ENCODE results near the gene RAB30. TPM values are rescaled to one million over a fixed set of nuclear protein-coding genes. Genes with fewer than 3 reads are reported as not detected.
"Not testable (repeated sequence)": the region's sequence is repeated elsewhere in the genome, so short reads cannot be mapped to it uniquely, and the experiment has no call there.

Gene RAB30
- total and polyA plus RNA-seq, 5 experiments from 2014 or later: 10.7 to 35.5 (median 17.4) TPM

DNA sequence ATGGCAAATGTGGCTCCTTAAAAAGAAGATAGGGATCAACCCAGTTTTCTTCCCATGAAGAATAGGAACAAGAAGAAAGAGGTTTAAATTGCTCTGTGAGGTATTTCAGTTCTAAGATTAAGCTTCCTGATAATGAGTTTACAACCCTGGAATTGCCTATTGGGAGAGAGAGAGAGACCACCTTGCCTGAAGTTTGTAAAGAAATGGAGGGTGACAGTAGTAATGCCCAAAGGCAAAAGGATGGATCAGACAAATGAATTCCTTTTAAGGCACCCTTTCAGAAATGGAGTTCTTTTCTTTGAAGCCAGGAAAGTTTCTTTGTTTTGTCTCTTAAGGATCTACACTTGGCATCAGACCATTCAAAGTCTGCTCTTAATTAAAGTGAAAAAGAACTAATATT, 95.8 kb downstream of the RAB30 start:
- no peak overlapping the region for H3K4me3 Mint-ChIP-seq
- POLR2A ChIA-PET: interaction anchor here (2.0 kb wide), 1 partner anchor 16 kb away, joined by 7 read pairs; no protein-coding TSS in a partner anchor

DNA sequence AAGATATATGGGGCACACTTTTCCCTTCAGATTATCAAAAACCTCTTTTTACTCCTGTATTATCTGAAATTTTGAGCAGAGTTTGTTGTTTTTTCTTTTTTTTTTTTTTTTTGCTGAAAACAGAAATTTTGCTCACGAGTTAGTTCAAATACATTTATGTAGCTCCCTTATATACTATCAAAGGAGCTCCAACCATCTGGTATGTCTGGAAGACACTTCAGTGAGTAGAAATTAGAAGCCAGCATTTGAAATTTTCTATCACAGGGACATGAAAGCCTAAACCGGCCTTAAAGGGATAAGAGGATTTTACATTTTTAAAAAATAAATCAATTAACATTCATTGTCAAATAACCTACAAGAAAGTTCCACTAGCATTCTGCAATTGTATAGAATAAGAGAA, 96.8 kb downstream of the RAB30 start:
- Mint-ChIP-seq H3K9me3 (peaks cover 0 to 4% (median 0%) of the 10 kb centered on the region in 9 donors), H3K4me3 (no peak overlapping the region), H3K27ac (peak overlapping the region in 5 of 10 donors; percentile 6 to 73 (median 26)), H3K36me3 (peaks cover 0 to 4% (median 2%) of the 10 kb centered on the region in 3 donors), H3K4me1 (peaks cover 15 to 75% (median 69%) of the 10 kb centered on the region in 4 donors), H3K27me3 (no peaks in the 10 kb centered on the region)
- POLR2A ChIA-PET: interaction anchor here (0.5 to 2.0 kb wide), 3 partner anchors 11 to 15 kb away, joined by 3 to 7 read pairs (median 3); no protein-coding TSS in a partner anchor
- ATAC-seq: no peak
- DNase-seq: no peak

More for the DNA sequence above, 95.8 kb downstream of the RAB30 start:
- no peaks in the 10 kb centered on the region for H3K27me3 Mint-ChIP-seq
- H3K9me3 Mint-ChIP-seq: peaks cover 0 to 4% (median 0%) of the 10 kb centered on the region in 9 donors
- DNase-seq: no peak
- peaks cover 2 to 7% (median 4%) of the 10 kb centered on the region in 3 donors for H3K36me3 Mint-ChIP-seq
- no peak for ATAC-seq
- H3K4me1 Mint-ChIP-seq: peaks cover 15 to 74% (median 67%) of the 10 kb centered on the region in 4 donors
- H3K27ac Mint-ChIP-seq: peak overlapping the region in 9 of 10 donors; percentile 2 to 66 (median 57)

DNA sequence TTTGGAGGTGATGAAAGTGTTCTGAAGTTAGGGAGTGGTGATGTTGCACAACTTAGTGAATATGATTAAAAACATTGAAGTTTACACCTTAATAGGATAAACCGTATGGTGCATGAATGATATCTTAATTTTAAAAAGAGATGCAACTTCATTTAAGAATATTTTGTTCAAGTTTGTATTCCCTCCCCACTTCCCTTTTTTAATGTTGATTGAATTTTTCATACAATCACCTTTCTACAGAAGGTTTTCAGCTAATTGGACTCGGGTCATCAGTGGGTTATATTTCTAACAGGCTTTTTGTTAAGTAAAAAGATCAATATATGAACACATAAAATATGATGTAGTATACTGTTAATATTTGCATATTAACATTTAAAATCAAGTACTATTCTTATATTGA, 97.6 kb downstream of the RAB30 start:
- DNase-seq (no peak), ATAC-seq (no peak)
- H3K36me3 Mint-ChIP-seq: peaks cover 0 to 4% (median 2%) of the 10 kb centered on the region in 3 donors
- H3K9me3 Mint-ChIP-seq: peaks cover 0 to 4% (median 0%) of the 10 kb centered on the region in 9 donors
- H3K4me1 Mint-ChIP-seq: peaks cover 20 to 76% (median 70%) of the 10 kb centered on the region in 4 donors
- H3K27me3 Mint-ChIP-seq: no peaks in the 10 kb centered on the region
- H3K27ac Mint-ChIP-seq: peak overlapping the region in 8 of 10 donors; percentile 4 to 80 (median 66)
- POLR2A ChIA-PET: interaction anchor here (0.5 kb wide), 1 partner anchor 14 kb away, joined by 3 read pairs; no protein-coding TSS in a partner anchor
- H3K4me3 Mint-ChIP-seq: no peak overlapping the region

- Mint-ChIP-seq H3K4me1 (peaks cover 21 to 67% (median 65%) of the 10 kb centered on the region in 4 donors), H3K27me3 (no peaks in the 10 kb centered on the region), H3K4me3 (peak overlapping the region; percentile 81 to 91 (median 85)), H3K36me3 (no peaks in the 10 kb centered on the region), H3K9me3 (peaks cover 0 to 11% (median 0%) of the 10 kb centered on the region in 9 donors), H3K27ac (peak overlapping the region; percentile 10 to 95 (median 92))
- DNase-seq (no peak), ATAC-seq (no peak)
- POLR2A ChIA-PET: interaction anchor here (0.7 to 4.5 kb wide), 11 partner anchors 11 to 184 kb away, joined by 3 to 48 read pairs (median 4); partner anchors contain the start of genes PCF11, PRCP and RAB30
Measured at GRCh38 chr11:82972103-82972502, 99.6 kb downstream of the RAB30 start.

DNA sequence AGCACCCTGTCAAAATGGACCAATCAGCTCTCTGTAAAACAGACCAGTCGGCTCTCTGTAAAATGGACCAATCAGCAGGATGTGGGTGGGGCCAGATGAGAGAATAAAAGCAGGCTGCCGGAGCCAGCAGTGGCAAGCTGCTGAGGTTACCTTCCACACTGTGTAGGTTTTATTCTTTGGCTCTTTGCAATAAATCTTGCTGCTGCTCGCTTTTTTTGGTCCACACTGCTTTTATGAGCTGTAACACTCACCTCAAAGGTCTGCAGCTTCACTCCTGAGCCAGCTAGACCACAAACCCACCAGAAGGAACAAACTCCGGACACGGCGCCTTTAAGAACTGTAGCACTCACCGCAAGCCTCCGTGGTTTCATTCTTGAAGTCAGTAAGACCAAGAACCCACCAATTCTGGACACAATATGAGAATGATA, 100.2 kb downstream of the RAB30 start:
- Mint-ChIP-seq H3K4me1 (peaks cover 21 to 65% (median 63%) of the 10 kb centered on the region in 4 donors), H3K4me3 (peak overlapping the region; percentile 81 to 91 (median 85)), H3K9me3 (peaks cover 0 to 11% (median 0%) of the 10 kb centered on the region in 9 donors), H3K27ac (peak overlapping the region; percentile 57 to 95 (median 92))
- peak; percentile 45 to 62 for ATAC-seq
- DNase-seq: peak in 7 of 10 donors; percentile 15 to 62 (median 53)
- POLR2A ChIA-PET: interaction anchor here (0.7 to 4.5 kb wide), 14 partner anchors 8 to 185 kb away, joined by 3 to 48 read pairs (median 4); partner anchors contain the start of genes DDIAS, PCF11, PRCP and RAB30
- not testable (repeated sequence) for H3K36me3 Mint-ChIP-seq, H3K27me3 Mint-ChIP-seq

- Mint-ChIP-seq H3K4me3 (peak overlapping the region in 6 of 10 donors; percentile 66 to 91 (median 86)), H3K9me3 (peaks cover 0 to 11% (median 0%) of the 10 kb centered on the region in 9 donors), H3K27ac (peak overlapping the region in 4 of 10 donors; percentile 49 to 92 (median 88)), H3K4me1 (peaks cover 22 to 64% (median 60%) of the 10 kb centered on the region in 4 donors)
- DNase-seq, H3K36me3 Mint-ChIP-seq, H3K27me3 Mint-ChIP-seq: not testable (repeated sequence)
- POLR2A ChIA-PET: interaction anchor here (0.9 to 4.5 kb wide), 8 partner anchors 9 to 186 kb away, joined by 4 to 48 read pairs (median 6); partner anchors contain the start of genes DDIAS, PCF11, PRCP and RAB30
- ATAC-seq: peak; percentile 28 to 47
Measured at GRCh38 chr11:82970507-82971083, 101.1 kb downstream of the RAB30 start.

- Mint-ChIP-seq H3K9me3 (peaks cover 0 to 11% (median 0%) of the 10 kb centered on the region in 9 donors), H3K36me3 (no peaks in the 10 kb centered on the region), H3K27ac (peak overlapping the region in 9 of 10 donors; percentile 13 to 93 (median 84)), H3K4me1 (peaks cover 30 to 70% (median 64%) of the 10 kb centered on the region in 4 donors), H3K4me3 (peak overlapping the region in 8 of 10 donors; percentile 28 to 66 (median 54)), H3K27me3 (no peaks in the 10 kb centered on the region)
- POLR2A ChIA-PET: interaction anchor here (0.7 to 4.5 kb wide), 5 partner anchors 9 to 187 kb away, joined by 3 to 48 read pairs (median 5); partner anchors contain the start of gene PCF11
- DNase-seq (no peak), ATAC-seq (peak; percentile 15 to 26)
Measured at GRCh38 chr11:82969811-82970210, 101.9 kb downstream of the RAB30 start.

- Mint-ChIP-seq H3K36me3 (peaks cover 0 to 2% (median 0%) of the 10 kb centered on the region in 3 donors), H3K27ac (peak overlapping the region in 1 of 10 donors; percentile 44), H3K4me3 (no peak overlapping the region), H3K27me3 (no peaks in the 10 kb centered on the region), H3K9me3 (peaks cover 0 to 11% (median 1%) of the 10 kb centered on the region in 9 donors), H3K4me1 (peaks cover 47 to 79% (median 72%) of the 10 kb centered on the region in 4 donors)
- ATAC-seq (no peak), DNase-seq (no peak)
- POLR2A ChIA-PET: interaction anchor here (0.6 to 1.4 kb wide), 3 partner anchors 9 to 114 kb away, joined by 4 to 8 read pairs (median 8); no protein-coding TSS in a partner anchor
Measured at GRCh38 chr11:82967381-82967780, 104.3 kb downstream of the RAB30 start.

DNA sequence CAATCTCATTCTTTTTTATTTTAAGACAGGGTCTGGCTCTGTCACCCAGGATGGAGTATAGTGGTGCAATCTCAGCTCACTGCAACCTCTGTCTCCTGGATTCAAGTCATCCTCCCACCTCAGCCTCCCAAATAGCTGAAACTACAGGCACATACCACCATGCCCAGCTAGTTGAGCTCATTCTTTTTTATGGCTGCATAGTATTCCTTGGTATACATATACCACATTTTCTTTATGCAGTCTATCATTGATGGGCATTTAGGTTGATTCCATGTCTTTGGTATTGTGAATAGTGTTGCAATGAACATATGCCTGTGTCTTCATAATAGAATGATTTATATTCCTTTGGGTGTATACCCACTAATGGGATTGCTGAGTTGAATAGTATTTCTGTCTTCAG, 109.7 kb downstream of the RAB30 start:
- POLR2A ChIA-PET: interaction anchor here (1.0 to 5.5 kb wide), 7 partner anchors 9 to 195 kb away, joined by 3 to 48 read pairs (median 18); partner anchors contain the start of genes DDIAS, PCF11 and RAB30
- Mint-ChIP-seq H3K36me3 (peaks cover 0 to 13% (median 9%) of the 10 kb centered on the region in 3 donors), H3K4me1 (peaks cover 43 to 89% (median 77%) of the 10 kb centered on the region in 4 donors), H3K4me3 (peak overlapping the region in 2 of 10 donors; percentile 40 to 54), H3K27ac (peak overlapping the region in 9 of 10 donors; percentile 56 to 94 (median 88)), H3K9me3 (peaks cover 0 to 17% (median 8%) of the 10 kb centered on the region in 9 donors)
- not testable (repeated sequence) for ATAC-seq, DNase-seq, H3K27me3 Mint-ChIP-seq

DNA sequence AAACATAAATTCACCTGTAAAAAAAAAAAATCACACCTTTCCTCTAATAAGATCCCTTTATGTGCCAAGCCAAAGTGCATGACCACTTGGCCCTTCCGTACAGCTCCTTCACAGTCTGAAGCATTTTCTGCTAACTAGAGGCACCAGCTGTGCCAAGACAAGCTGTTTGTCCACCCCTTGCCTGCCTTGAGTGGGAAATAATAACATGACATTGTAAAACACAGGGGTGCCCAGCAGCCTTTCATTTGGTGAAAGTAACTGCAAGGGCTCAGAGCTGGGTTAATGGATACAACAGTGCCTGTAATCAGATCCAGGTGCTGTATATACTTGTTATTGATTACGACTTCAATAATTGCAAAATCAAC, 110.9 kb downstream of the RAB30 start:
- peaks cover 0 to 24% (median 10%) of the 10 kb centered on the region in 3 donors for H3K36me3 Mint-ChIP-seq
- H3K9me3 Mint-ChIP-seq: peaks cover 0 to 28% (median 11%) of the 10 kb centered on the region in 9 donors
- peak overlapping the region; percentile 50 to 90 (median 74) for H3K4me3 Mint-ChIP-seq
- POLR2A ChIA-PET: interaction anchor here (0.7 to 5.5 kb wide), 24 partner anchors 9 to 250 kb away, joined by 3 to 48 read pairs (median 6); partner anchors contain the start of genes DDIAS, PCF11 and RAB30
- H3K27me3 Mint-ChIP-seq: no peaks in the 10 kb centered on the region
- peak overlapping the region; percentile 90 to 99 (median 96) for H3K27ac Mint-ChIP-seq
- peaks cover 43 to 95% (median 85%) of the 10 kb centered on the region in 4 donors for H3K4me1 Mint-ChIP-seq
- ATAC-seq (peak in 1 of 2 donors; percentile 25), DNase-seq (no peak)

DNA sequence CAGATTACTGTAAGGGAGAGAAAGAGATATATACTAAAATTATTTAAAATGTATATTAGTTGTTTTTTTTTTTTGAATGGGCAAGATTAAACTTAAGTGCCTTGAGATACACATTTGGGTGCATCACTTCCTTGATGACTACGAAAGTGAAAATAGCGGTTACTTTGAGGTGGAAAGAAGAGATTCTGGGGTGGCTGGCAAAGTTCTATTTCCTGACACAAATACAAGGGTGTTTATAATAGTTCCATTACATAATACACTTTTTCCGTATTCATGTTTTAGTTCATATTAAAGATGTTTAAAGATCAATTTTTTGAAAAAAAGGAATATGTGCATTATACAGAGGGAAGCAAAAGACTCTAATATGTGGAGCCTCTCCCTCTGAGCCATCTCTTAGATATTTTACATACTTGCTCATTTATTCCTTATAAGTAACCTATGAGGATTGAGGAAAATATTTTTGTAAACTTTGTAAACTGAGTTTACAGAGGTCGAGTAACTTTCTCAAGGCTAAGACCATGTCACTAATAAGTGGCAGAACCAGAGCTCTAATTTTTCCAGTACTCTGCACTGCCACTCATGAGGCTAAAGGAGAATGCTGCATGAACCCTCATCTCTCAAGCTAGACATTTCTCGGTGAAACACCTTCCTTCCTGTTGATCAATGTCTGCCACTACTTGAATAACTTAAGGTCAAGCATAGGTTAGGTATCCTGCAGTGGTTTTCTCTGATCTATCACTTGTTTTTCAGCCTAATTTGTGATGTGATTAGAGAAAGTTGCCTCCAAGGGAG, 111.5 kb downstream of the RAB30 start:
- H3K9me3 Mint-ChIP-seq: peaks cover 0 to 34% (median 14%) of the 10 kb centered on the region in 9 donors
- DNase-seq (peak in 9 of 10 donors; percentile 23 to 89 (median 70)), ATAC-seq (peak; percentile 84 to 91)
- peak overlapping the region; percentile 50 to 90 (median 74) for H3K4me3 Mint-ChIP-seq
- H3K27ac Mint-ChIP-seq: peak overlapping the region; percentile 90 to 99 (median 96)
- POLR2A ChIA-PET: interaction anchor here (0.6 to 5.5 kb wide), 28 partner anchors 9 to 326 kb away, joined by 3 to 48 read pairs (median 4); partner anchors contain the start of genes CCDC90B, DDIAS, PCF11 and RAB30
- H3K36me3 Mint-ChIP-seq: peaks cover 0 to 30% (median 15%) of the 10 kb centered on the region in 3 donors
- H3K4me1 Mint-ChIP-seq: peaks cover 39 to 95% (median 85%) of the 10 kb centered on the region in 4 donors
- no peaks in the 10 kb centered on the region for H3K27me3 Mint-ChIP-seq
